ENCODE measurements around the gene OR10J1.
"Not testable (repeated sequence)": the region's sequence is repeated elsewhere in the genome, so short reads cannot be mapped to it uniquely, and the experiment has no call there.

OR10J1 gene

GRCh38 chr1:159431904-159432303 lies 7.6 kb upstream of the OR10J1 start, which contains the start of gene OR10J4:
TSS of gene OR10J4 (plus strand) at chr1:159432204.
- no peak within 1 kb of the TSS for H3K4me3 ChIP-seq (ENCODE audit: low read length)
- TF ChIP-seq CTCF (conservative IDR thresholded peaks at IDR 0.05; ENCODE audit: low read length): no peak

GRCh38 chr1:159436469-159436868 lies 3.1 kb upstream of the OR10J1 start:
- H3K4me3 ChIP-seq (ENCODE audit: low read length): no peak overlapping the region
- no peak for TF ChIP-seq CTCF (conservative IDR thresholded peaks at IDR 0.05; ENCODE audit: low read length)
- DNase-seq (ENCODE audit: low read depth): no peak

More at GRCh38 chr1:159431904-159432303, 7.6 kb upstream of the OR10J1 start, which contains the start of gene OR10J4:
- DNase-seq (ENCODE audit: low read depth): no peak

GRCh38 chr1:159441360-159441759 lies 1.8 kb downstream of the OR10J1 start:
- no peak overlapping the region for H3K4me3 ChIP-seq (ENCODE audit: low read length)
- TF ChIP-seq CTCF (conservative IDR thresholded peaks at IDR 0.05; ENCODE audit: low read length): no peak
- no peak for DNase-seq (ENCODE audit: low read depth)

- TF ChIP-seq CTCF (conservative IDR thresholded peaks at IDR 0.05; ENCODE audit: low read length): no peak
Observed at GRCh38 chr1:159442428-159442827, 2.9 kb downstream of the OR10J1 start.

GRCh38 chr1:159443066-159443750 lies 3.7 kb downstream of the OR10J1 start:
- no peak overlapping the region for H3K4me3 ChIP-seq (ENCODE audit: low read length)
- no peak for DNase-seq (ENCODE audit: low read depth)
- no peak for TF ChIP-seq CTCF (conservative IDR thresholded peaks at IDR 0.05; ENCODE audit: low read length)

More at GRCh38 chr1:159442428-159442827, 2.9 kb downstream of the OR10J1 start:
- no peak overlapping the region for H3K4me3 ChIP-seq (ENCODE audit: low read length)
- DNase-seq (ENCODE audit: low read depth): no peak

GRCh38 chr1:159444511-159444910 lies 5.0 kb downstream of the OR10J1 start:
- no peak overlapping the region for H3K4me3 ChIP-seq (ENCODE audit: low read length)
- no peak for DNase-seq (ENCODE audit: low read depth)
- no peak for TF ChIP-seq CTCF (conservative IDR thresholded peaks at IDR 0.05; ENCODE audit: low read length)

GRCh38 chr1:159448181-159448580 lies 8.7 kb downstream of the OR10J1 start:
- no peak for DNase-seq (ENCODE audit: low read depth)
- TF ChIP-seq CTCF (conservative IDR thresholded peaks at IDR 0.05; ENCODE audit: low read length): no peak
- H3K4me3 ChIP-seq (ENCODE audit: low read length): no peak overlapping the region

- DNase-seq (ENCODE audit: low read depth); H3K4me3 ChIP-seq (ENCODE audit: low read length): not testable (repeated sequence)
Observed at GRCh38 chr1:159449605-159450004, 10.1 kb downstream of the OR10J1 start.
